Endometrium (tissue), 2 donors: ENCODE data around the gene GALNT9.

ENCODE experiments used
- FAIRE-seq: peaks from 2 replicates; lab custom pipeline; 2012; peaks lifted over from hg19 to GRCh38; lab: Jason Lieb, UNC
- donor health status: control.
- donor health status: control.

Gene GALNT9

DNA sequence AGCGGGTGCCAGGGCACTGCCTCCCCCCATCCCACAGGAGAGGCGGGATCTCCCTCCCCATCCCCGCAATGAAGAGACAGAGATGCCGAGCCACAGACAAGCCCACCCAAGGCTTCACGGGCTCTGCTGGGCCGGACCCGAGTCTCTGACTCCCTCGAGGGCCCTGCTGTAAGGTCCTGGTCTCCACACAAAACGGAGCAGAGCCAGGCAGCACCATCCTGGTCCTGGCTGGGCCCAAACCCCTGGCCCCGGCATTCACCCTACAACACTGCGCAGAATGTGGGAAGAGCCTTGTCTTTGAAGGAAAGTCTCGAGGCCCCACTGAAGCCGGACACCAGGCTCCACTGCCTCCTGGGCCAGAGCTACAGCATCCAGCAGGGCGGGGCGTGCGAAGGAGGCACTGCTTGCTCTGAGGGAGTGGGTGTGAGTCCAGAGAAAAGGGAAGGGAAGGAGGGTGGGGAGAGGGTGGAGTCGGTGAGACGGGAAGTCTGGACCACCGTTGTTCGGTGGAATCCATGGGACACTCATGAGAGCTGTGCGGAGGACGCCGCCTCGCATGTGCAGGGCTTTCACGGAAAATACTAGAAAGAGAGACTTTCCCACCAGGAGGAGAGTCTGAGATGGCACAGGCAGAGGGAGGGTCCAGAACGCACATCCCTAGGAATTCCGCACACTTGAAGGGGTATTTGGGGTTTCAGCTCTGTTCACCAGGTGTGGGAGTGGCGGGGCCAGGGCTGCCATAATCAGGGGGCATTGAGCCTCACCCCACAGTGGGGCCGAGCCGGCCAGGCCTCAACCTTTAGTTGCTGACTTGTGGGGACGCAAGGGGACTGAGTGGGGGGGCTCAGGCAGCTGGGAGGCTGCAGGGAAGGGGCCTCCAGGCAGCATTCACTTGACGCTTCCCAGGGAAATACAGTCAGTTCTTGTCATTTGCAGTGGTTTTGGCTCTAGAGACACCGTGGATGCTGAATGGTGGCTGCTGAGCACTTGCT, 36.8 kb downstream of the GALNT9 start:
- no peak for FAIRE-seq

DNA sequence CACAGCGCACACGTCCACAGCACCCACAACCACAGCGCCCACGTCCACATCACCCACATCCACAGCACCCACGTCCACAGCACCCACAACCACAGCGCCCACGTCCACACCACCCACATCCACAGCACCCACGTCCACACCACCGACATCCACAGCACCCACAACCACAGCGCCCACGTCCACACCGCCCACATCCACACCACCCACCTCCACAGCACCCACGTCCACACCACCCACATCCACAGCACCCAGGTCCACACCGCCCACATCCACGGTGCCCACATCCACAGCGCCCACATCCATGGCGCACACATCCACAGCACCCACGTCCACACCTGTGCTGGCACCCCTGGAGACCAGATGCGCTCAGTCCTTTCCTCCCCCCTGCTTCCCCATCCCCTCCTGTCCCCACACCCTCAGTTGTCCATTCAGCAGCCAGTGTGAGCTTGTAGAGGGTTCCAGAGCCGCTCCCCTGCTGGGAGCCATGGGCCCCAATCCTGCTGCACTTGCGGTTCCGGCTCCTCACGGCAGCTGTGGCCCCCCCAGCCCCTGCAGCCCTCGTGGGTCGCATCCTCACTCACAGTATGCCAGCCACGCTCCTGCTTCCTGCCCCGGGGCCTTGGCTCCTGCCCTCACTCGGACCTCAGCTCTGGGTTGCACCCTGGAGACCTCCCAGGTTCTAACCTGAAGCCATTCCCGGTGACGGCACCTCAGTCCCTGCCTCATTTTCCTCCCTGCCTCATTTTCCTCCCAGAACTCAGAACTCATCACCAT, 37.8 kb downstream of the GALNT9 start:
- no peak for FAIRE-seq

DNA sequence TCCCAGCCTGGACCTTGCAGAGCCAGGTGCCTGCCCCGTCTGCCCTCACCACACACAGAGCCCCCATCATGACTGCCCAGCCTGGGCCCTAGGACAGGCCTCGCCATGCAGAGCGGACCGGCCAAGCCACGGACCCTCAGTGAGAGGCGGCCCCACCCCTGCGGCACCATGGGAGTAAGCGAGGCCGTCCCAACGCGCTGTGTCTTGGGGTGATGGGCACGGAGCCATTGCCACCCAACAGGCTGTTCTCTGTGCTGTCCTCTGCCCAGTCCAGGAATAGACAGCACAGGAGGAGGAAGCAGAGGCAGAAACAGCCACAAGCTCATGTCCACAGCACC, 39.2 kb downstream of the GALNT9 start:
- no peak for FAIRE-seq

- FAIRE-seq: no peak
These were observed 39.8 kb downstream of the GALNT9 start for GRCh38 chr12:132289356-132290202.

DNA sequence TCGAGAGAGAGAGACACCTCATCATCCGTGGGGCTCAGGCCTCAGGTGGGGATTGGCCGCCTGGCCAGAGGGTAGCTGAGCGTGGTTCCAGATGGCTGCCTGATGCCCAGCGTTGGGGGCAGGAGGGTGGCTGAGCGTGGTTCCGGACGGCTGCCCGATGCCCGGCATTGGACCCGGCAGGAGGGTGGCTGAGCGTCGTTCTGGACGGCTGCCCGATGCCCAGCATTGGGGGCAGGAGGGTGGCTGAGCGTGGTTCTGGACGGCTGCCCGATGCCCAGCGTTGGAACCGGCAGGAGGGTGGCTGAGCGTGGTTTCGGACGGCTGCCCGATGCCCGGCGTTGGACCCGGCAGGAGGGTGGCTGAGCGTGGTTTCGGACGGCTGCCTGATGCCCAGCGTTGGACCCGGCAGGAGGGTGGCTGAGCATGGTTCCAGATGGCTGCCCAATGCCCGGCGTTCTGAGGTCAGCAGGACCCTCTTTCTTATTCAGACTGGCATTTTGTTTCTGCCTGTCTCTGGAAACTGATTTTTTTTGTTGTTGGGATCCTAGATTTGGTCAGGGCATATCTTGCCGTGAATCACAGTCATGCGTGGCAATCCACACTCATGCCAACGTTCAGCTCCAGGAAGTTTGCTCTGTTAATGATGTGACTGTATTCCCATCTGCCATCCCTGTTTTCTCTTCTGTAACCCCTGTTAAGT, 40.7 kb downstream of the GALNT9 start:
- FAIRE-seq: no peak

- no peak for FAIRE-seq
These were observed 41.8 kb downstream of the GALNT9 start for GRCh38 chr12:132287391-132288238.

DNA sequence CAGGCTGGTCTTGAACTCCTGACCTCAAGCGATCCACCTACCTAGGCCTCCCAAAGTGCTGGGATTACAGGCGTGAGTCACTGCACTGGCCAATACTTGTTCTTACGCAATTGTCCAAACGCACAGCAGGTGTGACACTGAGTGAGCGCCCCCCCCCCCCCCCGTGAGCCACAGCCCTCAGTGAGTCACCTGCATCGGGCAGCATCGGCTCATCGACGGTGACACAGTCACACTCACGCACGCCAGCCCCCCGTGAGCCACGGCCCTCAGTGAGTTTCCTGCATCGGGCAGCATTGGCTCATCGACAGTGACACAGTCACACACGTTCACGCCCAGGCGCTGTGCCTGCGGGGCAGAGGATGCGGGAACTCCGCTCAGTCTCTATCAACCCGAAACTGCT, 42.5 kb downstream of the GALNT9 start:
- FAIRE-seq: no peak

GRCh38 chr12:132285991-132286681, 43.3 kb downstream of the GALNT9 start:
- FAIRE-seq: no peak

- no peak for FAIRE-seq
These were observed 44.3 kb downstream of the GALNT9 start for GRCh38 chr12:132284827-132285741.

GRCh38 chr12:132284071-132284826, 45.1 kb downstream of the GALNT9 start:
- FAIRE-seq: no peak

GRCh38 chr12:132282950-132283771, 46.2 kb downstream of the GALNT9 start:
- no peak for FAIRE-seq

DNA sequence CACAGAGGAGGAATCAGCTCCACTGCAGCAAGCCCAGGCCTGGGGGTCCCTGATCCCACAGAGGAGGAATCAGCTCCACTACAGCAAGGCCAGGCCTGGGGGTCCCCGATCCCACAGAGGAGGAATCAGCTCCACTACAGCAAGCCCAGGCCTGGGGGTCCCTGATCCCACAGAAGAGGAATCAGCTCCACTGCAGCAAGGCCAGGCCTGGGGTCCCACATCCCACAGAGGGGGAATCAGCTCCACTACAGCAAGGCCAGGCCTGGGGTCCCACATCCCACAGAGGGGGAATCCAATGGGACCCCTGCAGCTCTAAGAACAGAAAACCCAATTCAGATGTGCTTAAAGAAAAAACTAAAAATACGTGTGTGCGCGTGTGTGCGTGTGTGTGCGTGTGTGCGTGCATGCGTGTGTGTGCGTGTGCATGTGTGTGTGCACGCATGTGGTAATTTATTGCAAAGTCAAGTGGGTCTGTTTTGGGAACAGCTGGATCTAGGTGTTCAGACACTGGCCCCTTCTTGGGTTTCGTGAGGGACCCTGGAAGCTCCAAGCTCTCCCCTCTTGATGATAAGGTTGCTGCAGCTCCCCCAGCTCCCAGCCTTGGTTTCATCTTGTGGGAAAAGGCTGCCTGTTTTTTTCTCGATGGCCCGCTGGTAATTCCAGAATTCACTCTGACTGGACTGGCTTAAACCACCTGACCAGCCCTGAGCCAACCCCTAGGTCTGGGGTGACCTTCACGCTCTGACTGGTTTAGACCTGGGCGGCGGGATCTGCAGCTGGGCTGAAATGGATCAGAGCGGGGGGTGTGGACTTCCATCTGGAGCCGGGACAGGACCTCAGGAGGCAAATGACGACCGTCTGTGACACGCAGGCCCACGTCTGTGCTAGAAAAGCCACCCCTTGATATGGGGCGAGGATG, 47.1 kb downstream of the GALNT9 start:
- no peak for FAIRE-seq

GRCh38 chr12:132281038-132281437, 48.4 kb downstream of the GALNT9 start:
- FAIRE-seq: no peak

GRCh38 chr12:132280406-132280805, 49.0 kb downstream of the GALNT9 start:
- no peak for FAIRE-seq

GRCh38 chr12:132279930-132280329, 49.5 kb downstream of the GALNT9 start:
- FAIRE-seq: no peak

DNA sequence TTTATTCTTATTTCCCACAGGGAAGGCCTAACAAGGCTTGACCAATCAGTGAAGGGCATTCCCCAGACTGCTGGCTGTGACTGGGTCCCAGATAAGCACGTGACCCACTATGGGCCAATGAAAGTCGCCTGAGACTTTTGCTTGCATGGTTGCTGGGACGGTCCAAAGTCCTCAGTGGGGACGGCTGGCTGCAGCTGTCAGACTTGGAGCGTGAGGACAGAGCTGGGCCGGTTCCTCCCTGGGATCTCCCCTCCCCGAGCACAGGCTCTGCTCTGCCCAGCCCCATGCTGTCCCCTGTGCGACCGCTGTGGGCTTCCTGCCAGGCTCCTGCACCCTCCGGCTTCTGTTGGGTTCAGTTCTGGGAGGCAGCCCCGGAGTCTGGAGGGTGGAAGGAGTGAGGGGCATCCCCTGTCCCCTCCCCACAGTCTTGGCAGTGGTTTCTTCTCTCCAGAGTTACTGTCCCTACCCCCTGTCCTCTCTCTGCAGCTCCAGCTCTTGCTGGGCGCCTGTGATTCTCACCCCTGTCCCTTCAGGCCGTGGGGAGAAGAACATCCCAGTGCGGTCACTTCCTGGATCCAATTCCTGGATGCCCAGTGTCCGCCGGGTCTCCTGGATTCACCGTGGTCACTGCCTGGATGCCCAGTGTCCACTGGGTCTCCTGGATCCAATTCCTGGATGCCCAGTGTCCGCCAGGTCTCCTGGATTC, 50.1 kb downstream of the GALNT9 start:
- no peak for FAIRE-seq
